K562 (cell line): ENCODE measurements around the gene DDX55.

Experiments
- CCAR2 ChIP-seq: fragments of 200-400 bp; formaldehyde crosslinking; IDR thresholded peaks from 2 replicates; pipeline ENCODE4 v1.6.1; 2017; ENCODE audit warnings: mild to moderate bottlenecking, low read depth, low read length
- CTCF ChIP-seq, 3 experiments: IDR thresholded peaks in 2 of 3; conservative IDR thresholded peaks in 1 of 3; 2 replicates each; pipeline ENCODE4 v1.5.1; 2011 to 2012; ENCODE audit warnings: low read length in 3 of 3, mild to moderate bottlenecking in 3 of 3, control low read depth in 2 of 3, improper control_type of control experiment in 1 of 3, inconsistent platforms in 1 of 3, low read depth in 1 of 3, mixed read lengths in 1 of 3, moderate library complexity in 1 of 3; ENCODE audit not compliant: insufficient read depth in 2 of 3
- EGR1 ChIP-seq: fragments of 450-650 bp; conservative IDR thresholded peaks from 2 replicates; pipeline ENCODE4 v1.6.1; 2017; ENCODE audit warnings: mild to moderate bottlenecking
- ESRRA ChIP-seq: fragments of 450-650 bp; IDR thresholded peaks from 2 replicates; pipeline ENCODE4 v1.6.1; 2014; ENCODE audit warnings: low read depth, mild to moderate bottlenecking, moderate library complexity, borderline replicate concordance
- LEF1 ChIP-seq: fragments of 450-650 bp; IDR thresholded peaks from 2 replicates; pipeline ENCODE4 v1.6.1; 2016; ENCODE audit warnings: mild to moderate bottlenecking
- MEF2A ChIP-seq: IDR thresholded peaks from 2 replicates; pipeline ENCODE4 v1.6.1; 2011; ENCODE audit warnings: low read depth, mild to moderate bottlenecking, low read length, moderate library complexity; ENCODE audit not compliant: control insufficient read depth
- NFIX ChIP-seq: fragments of 250-450 bp; sonication (Bioruptor Pico); IDR thresholded peaks from 2 replicates; pipeline ENCODE4 v1.4.0; 2020; ENCODE audit warnings: low read depth, mild to moderate bottlenecking, moderate library complexity
- SNRNP70 ChIP-seq: fragments of 200-400 bp; formaldehyde crosslinking; optimal IDR thresholded peaks from 2 replicates; pipeline ENCODE3; 2017; ENCODE audit warnings: low read depth, low read length
- ZBTB7A ChIP-seq: IDR thresholded peaks from 2 replicates; pipeline ENCODE4 v1.6.1; 2011; ENCODE audit warnings: low read depth, mild to moderate bottlenecking, low read length, moderate library complexity, borderline replicate concordance; ENCODE audit not compliant: control insufficient read depth
- ZNF274 ChIP-seq: IDR thresholded peaks from 2 replicates; pipeline ENCODE4 v1.6.1; 2011; ENCODE audit warnings: low read depth, mild to moderate bottlenecking, low read length, moderate library complexity, borderline replicate concordance

GRCh38 chr12:123578243-123578642 is 23.7 kb upstream of the DDX55 start:
- TF ChIP-seq CTCF (IDR thresholded peaks at IDR 0.05 in 2 of 3, conservative IDR thresholded peaks at IDR 0.05 in 1 of 3; ENCODE audit: insufficient read depth in 2 of 3, low read depth in 1 of 3, low read length in 3 of 3) (no peak), ZBTB7A (no peak), MEF2A (no peak), EGR1 (no peak), LEF1 (no peak), NFIX (CRISPR knock-in tag) (no peak), SNRNP70 (no peak), ZNF274 (no peak), CCAR2 (no peak), ESRRA (no peak)
